HCT116 (cell line): Measurements from ENCODE around the gene SWT1. TPM values are rescaled to one million over a fixed set of nuclear protein-coding genes. Genes with fewer than 3 reads are reported as not detected.

Experiments used
- ATAC-seq: fragments of 200-7000 bp; cut with Tn5 transposase; 2 replicates; pipeline ENCODE4 v1.9.1; 2020; ENCODE audit warnings: mild to moderate bottlenecking, moderate library complexity
- BruUV-seq: library from RNA; stranded (reverse); fragments of 400-500 nt; replicated peaks from 2 replicates; lab custom pipeline; 2021; lab: Mats Ljungman, UMichigan
- CTCF ChIA-PET: fragments of 300-600 bp; sonication (Branson Sonifier 250); formaldehyde crosslinking; loops from one replicate; lab custom pipeline; 2021; ENCODE audit warnings: antibody characterized with exemption; lab: Charles Lee
- POLR2A ChIA-PET: fragments of 300-600, 350-600 bp; sonication (Branson Sonifier 250); formaldehyde crosslinking; loops from one replicate; lab custom pipeline; 2021; ENCODE audit warnings: antibody characterized with exemption; lab: Charles Lee
- RAD21 ChIA-PET, 2 experiments: fragments of 300-600 bp; sonication (Branson Sonifier 250); formaldehyde crosslinking; loops; one replicate each; lab custom pipeline; 2023; ENCODE audit warnings: low total read pairs in 2 of 2; ENCODE audit not compliant: uncharacterized antibody in 2 of 2, unreplicated experiment in 2 of 2, low non-redundant PET in 1 of 2; lab: Charles Lee
- DNase-seq: peaks from one replicate; pipeline ENCODE4 v3.0.0-alpha.2; 2010; ENCODE audit warnings: low read depth, low spot score
- H2AFZ ChIP-seq: fragments of 200-600 bp; shearing (Covaris generic), sonication (generic); 2 replicates; pipeline ENCODE4 v1.6.1; 2017; ENCODE audit warnings: low read depth, mixed run types, mixed read lengths, antibody characterized with exemption, low read length; ENCODE audit not compliant: poor library complexity, severe bottlenecking
- H3K27ac ChIP-seq: 2 replicates; pipeline ENCODE4 v1.5.1; 2012; ENCODE audit warnings: low read depth, low read length
- H3K27me3 ChIP-seq: fragments of 200-600 bp; sonication (generic); 2 replicates; pipeline ENCODE4 v1.6.1; 2016; ENCODE audit warnings: mixed run types, low read length, mixed read lengths; ENCODE audit not compliant: insufficient read depth
- H3K36me3 ChIP-seq, 2 experiments: fragments of 200-500 bp in 1 of 2; fragments of 200-600 bp in 1 of 2; sonication (Bioruptor generic) in 1 of 2; sonication (generic) in 1 of 2; 2 replicates each; pipeline versions ENCODE4 v1.5.1 to v1.6.1; 2014 to 2016; ENCODE audit warnings: low read length in 2 of 2, inconsistent platforms in 1 of 2, mixed read lengths in 1 of 2, mixed run types in 1 of 2; ENCODE audit not compliant: insufficient read depth in 2 of 2, control insufficient read depth in 1 of 2
- H3K4me1 ChIP-seq, 2 experiments: fragments of 200-600 bp in 1 of 2; sonication (generic) in 1 of 2; 2 replicates each; pipeline versions ENCODE4 v1.5.1 to v1.6.1; 2012 to 2017; ENCODE audit warnings: low read length in 2 of 2, inconsistent platforms in 1 of 2, mild to moderate bottlenecking in 1 of 2, mixed read lengths in 1 of 2, mixed run types in 1 of 2, moderate library complexity in 1 of 2; ENCODE audit not compliant: insufficient read depth in 2 of 2, control insufficient read depth in 1 of 2
- H3K4me2 ChIP-seq: fragments of 200-600 bp; sonication (generic); 2 replicates; pipeline ENCODE4 v1.6.1; 2017; ENCODE audit warnings: mixed run types, low read length, mixed read lengths
- H3K4me3 ChIP-seq, 2 experiments: fragments of 200-600 bp in 1 of 2; sonication (generic) in 1 of 2; replicated peaks in 1 of 2; 2 replicates each; pipeline ENCODE4 v1.5.1; 2011 to 2016; ENCODE audit warnings: low read length in 2 of 2, control low read depth in 1 of 2, low read depth in 1 of 2, mild to moderate bottlenecking in 1 of 2, mixed read lengths in 1 of 2, mixed run types in 1 of 2
- H3K79me2 ChIP-seq: fragments of 200-600 bp; sonication (generic); 2 replicates; pipeline ENCODE4 v1.6.1; 2017; ENCODE audit warnings: mild to moderate bottlenecking, mixed run types, low read length, moderate library complexity, mixed read lengths; ENCODE audit not compliant: insufficient read depth
- H3K9ac ChIP-seq: fragments of 200-600 bp; sonication (generic); 2 replicates; pipeline ENCODE4 v1.6.1; 2016; ENCODE audit warnings: low read length, mixed read lengths
- H3K9me2 ChIP-seq: fragments of 200-600 bp; sonication (generic), shearing (Covaris generic); 2 replicates; pipeline ENCODE4 v1.6.1; 2017; ENCODE audit warnings: mixed run types, mild to moderate bottlenecking, moderate library complexity; ENCODE audit not compliant: insufficient read depth
- H3K9me3 ChIP-seq, 2 experiments: fragments of 200-500 bp in 1 of 2; fragments of 200-600 bp in 1 of 2; sonication (Bioruptor generic) in 1 of 2; sonication (generic) in 1 of 2; 2 replicates each; pipeline ENCODE4 v1.6.1; 2014 to 2017; ENCODE audit warnings: low read length in 2 of 2, mixed read lengths in 2 of 2, inconsistent platforms in 1 of 2, low read depth in 1 of 2, mild to moderate bottlenecking in 1 of 2, mixed run types in 1 of 2, moderate library complexity in 1 of 2; ENCODE audit not compliant: control insufficient read depth in 1 of 2, insufficient read depth in 1 of 2
- H4K20me1 ChIP-seq: fragments of 200-600 bp; sonication (generic), shearing (Covaris generic); 2 replicates; pipeline ENCODE4 v1.6.1; 2017; ENCODE audit warnings: mixed run types, mild to moderate bottlenecking, moderate library complexity; ENCODE audit not compliant: insufficient read depth
- CBX3 ChIP-seq: IDR thresholded peaks from 2 replicates; pipeline ENCODE4 v1.6.1; 2012; ENCODE audit warnings: low read depth
- CEBPB ChIP-seq: IDR thresholded peaks from 2 replicates; pipeline ENCODE4 v1.6.1; 2012; ENCODE audit warnings: low read depth
- EGR1 ChIP-seq: IDR thresholded peaks from 2 replicates; pipeline ENCODE4 v1.6.1; 2012; ENCODE audit warnings: low read depth
- ELF1 ChIP-seq: IDR thresholded peaks from 2 replicates; pipeline ENCODE4 v1.6.1; 2012; ENCODE audit warnings: low read depth, borderline replicate concordance
- EZH2 ChIP-seq: fragments of 200-600 bp; sonication (generic); IDR thresholded peaks from 2 replicates; pipeline ENCODE4 v1.6.1; 2017; ENCODE audit warnings: antibody characterized with exemption, mixed run types
- EZH2phosphoT487 ChIP-seq: fragments of 200-600 bp; IDR thresholded peaks from 2 replicates; pipeline ENCODE4 v1.6.1; 2018; ENCODE audit warnings: antibody characterized with exemption, borderline replicate concordance
- JUND ChIP-seq: IDR thresholded peaks from 2 replicates; pipeline ENCODE4 v1.6.1; 2012
- MAX ChIP-seq: IDR thresholded peaks from 2 replicates; pipeline ENCODE4 v1.6.1; 2012
- POLR2A ChIP-seq: IDR thresholded peaks from 2 replicates; pipeline ENCODE4 v1.7.0; 2011; ENCODE audit warnings: borderline replicate concordance; ENCODE audit not compliant: insufficient read depth, insufficient read length; ENCODE audit errors: extremely low read depth
- RAD21 ChIP-seq: IDR thresholded peaks from 2 replicates; pipeline ENCODE4 v1.6.1; 2012; ENCODE audit warnings: low read depth, mild to moderate bottlenecking
- SIN3A ChIP-seq: IDR thresholded peaks from 2 replicates; pipeline ENCODE4 v1.6.1; 2012; ENCODE audit warnings: low read depth
- SP1 ChIP-seq: IDR thresholded peaks from 2 replicates; pipeline ENCODE4 v1.6.1; 2012; ENCODE audit warnings: low read depth
- TCF7L2 ChIP-seq: IDR thresholded peaks from 2 replicates; pipeline ENCODE4 v1.7.0; 2011; ENCODE audit warnings: borderline replicate concordance, inconsistent platforms; ENCODE audit not compliant: insufficient read depth, insufficient read length; ENCODE audit errors: extremely low read depth
- ZBTB33 ChIP-seq: IDR thresholded peaks from 2 replicates; pipeline ENCODE4 v1.6.1; 2011; ENCODE audit warnings: mild to moderate bottlenecking, low read length, moderate library complexity; ENCODE audit not compliant: insufficient replicate concordance; ENCODE audit errors: extremely low read depth
- ZNF274 ChIP-seq: fragments of 200-500 bp; sonication (Bioruptor generic); IDR thresholded peaks from 2 replicates; pipeline ENCODE4 v1.6.1; 2014; ENCODE audit warnings: mild to moderate bottlenecking, low read depth, low read length, inconsistent platforms
- intact Hi-C: fragments of 100-400 bp; cut with micrococcal nuclease; formaldehyde crosslinking; loops from 2 replicates; pipeline ENCODE4 v1.10.0; 2022
- total RNA-seq: library from RNA; stranded (reverse); gene quantifications from one replicate; pipeline ENCODE4 v1.2.1, GENCODE V29; 2021; ENCODE audit not compliant: unreplicated experiment
- TF ChIP-seq, protein P1 (sequence below), 3 experiments: fragments of 200-600 bp in 1 of 3; sonication (generic) in 1 of 3; IDR thresholded peaks in 2 of 3; conservative IDR thresholded peaks in 1 of 3; 2 replicates each; pipeline ENCODE4 v1.5.1; 2012 to 2017; ENCODE audit warnings: low read depth in 2 of 3, low read length in 2 of 3, antibody characterized with exemption in 1 of 3, borderline replicate concordance in 1 of 3, control low read depth in 1 of 3, mild to moderate bottlenecking in 1 of 3, mixed read lengths in 1 of 3, mixed run types in 1 of 3, moderate library complexity in 1 of 3; ENCODE audit not compliant: insufficient read depth in 1 of 3
- TF ChIP-seq, protein P2 (sequence below): IDR thresholded peaks from 2 replicates; pipeline ENCODE4 v1.6.1; 2012; ENCODE audit warnings: low read depth
- TF ChIP-seq, protein P3 (sequence below): IDR thresholded peaks from 2 replicates; pipeline ENCODE4 v1.6.1; 2012

Gene SWT1
- total RNA-seq, 1 experiment from 2014 or later: 3.3 TPM

GRCh38 chr1:185291159-185291558 is 134.2 kb downstream of the SWT1 start:
- H3K9me3 ChIP-seq: no peaks in the 10 kb centered on the region
- TF ChIP-seq MAX (no peak), EZH2phosphoT487 (no peak), ELF1 (no peak), CBX3 (no peak), POLR2A (no peak), ZNF274 (no peak), EGR1 (no peak), RAD21 (no peak), EZH2 (no peak), ZBTB33 (no peak), CEBPB (no peak), SIN3A (no peak), SP1 (no peak), TCF7L2 (no peak), JUND (no peak)
- TF ChIP-seq, protein P1, sequence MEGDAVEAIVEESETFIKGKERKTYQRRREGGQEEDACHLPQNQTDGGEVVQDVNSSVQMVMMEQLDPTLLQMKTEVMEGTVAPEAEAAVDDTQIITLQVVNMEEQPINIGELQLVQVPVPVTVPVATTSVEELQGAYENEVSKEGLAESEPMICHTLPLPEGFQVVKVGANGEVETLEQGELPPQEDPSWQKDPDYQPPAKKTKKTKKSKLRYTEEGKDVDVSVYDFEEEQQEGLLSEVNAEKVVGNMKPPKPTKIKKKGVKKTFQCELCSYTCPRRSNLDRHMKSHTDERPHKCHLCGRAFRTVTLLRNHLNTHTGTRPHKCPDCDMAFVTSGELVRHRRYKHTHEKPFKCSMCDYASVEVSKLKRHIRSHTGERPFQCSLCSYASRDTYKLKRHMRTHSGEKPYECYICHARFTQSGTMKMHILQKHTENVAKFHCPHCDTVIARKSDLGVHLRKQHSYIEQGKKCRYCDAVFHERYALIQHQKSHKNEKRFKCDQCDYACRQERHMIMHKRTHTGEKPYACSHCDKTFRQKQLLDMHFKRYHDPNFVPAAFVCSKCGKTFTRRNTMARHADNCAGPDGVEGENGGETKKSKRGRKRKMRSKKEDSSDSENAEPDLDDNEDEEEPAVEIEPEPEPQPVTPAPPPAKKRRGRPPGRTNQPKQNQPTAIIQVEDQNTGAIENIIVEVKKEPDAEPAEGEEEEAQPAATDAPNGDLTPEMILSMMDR (IDR thresholded peaks at IDR 0.05 in 2 of 3, conservative IDR thresholded peaks at IDR 0.05 in 1 of 3; ENCODE audit: borderline replicate concordance in 1 of 3, insufficient read depth in 1 of 3, low read depth in 2 of 3, low read length in 2 of 3): no peak
- TF ChIP-seq, protein P2, sequence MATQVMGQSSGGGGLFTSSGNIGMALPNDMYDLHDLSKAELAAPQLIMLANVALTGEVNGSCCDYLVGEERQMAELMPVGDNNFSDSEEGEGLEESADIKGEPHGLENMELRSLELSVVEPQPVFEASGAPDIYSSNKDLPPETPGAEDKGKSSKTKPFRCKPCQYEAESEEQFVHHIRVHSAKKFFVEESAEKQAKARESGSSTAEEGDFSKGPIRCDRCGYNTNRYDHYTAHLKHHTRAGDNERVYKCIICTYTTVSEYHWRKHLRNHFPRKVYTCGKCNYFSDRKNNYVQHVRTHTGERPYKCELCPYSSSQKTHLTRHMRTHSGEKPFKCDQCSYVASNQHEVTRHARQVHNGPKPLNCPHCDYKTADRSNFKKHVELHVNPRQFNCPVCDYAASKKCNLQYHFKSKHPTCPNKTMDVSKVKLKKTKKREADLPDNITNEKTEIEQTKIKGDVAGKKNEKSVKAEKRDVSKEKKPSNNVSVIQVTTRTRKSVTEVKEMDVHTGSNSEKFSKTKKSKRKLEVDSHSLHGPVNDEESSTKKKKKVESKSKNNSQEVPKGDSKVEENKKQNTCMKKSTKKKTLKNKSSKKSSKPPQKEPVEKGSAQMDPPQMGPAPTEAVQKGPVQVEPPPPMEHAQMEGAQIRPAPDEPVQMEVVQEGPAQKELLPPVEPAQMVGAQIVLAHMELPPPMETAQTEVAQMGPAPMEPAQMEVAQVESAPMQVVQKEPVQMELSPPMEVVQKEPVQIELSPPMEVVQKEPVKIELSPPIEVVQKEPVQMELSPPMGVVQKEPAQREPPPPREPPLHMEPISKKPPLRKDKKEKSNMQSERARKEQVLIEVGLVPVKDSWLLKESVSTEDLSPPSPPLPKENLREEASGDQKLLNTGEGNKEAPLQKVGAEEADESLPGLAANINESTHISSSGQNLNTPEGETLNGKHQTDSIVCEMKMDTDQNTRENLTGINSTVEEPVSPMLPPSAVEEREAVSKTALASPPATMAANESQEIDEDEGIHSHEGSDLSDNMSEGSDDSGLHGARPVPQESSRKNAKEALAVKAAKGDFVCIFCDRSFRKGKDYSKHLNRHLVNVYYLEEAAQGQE: no peak
- TF ChIP-seq, protein P3, sequence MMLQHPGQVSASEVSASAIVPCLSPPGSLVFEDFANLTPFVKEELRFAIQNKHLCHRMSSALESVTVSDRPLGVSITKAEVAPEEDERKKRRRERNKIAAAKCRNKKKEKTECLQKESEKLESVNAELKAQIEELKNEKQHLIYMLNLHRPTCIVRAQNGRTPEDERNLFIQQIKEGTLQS: no peak
- H4K20me1 ChIP-seq: no peaks in the 10 kb centered on the region
- H3K4me2 ChIP-seq: no peak overlapping the region
- H3K36me3 ChIP-seq: peaks cover 7 to 10% of the 10 kb centered on the region in 2 experiments; a peak in 3 of 4 replicates
- no peaks in the 10 kb centered on the region for H3K27me3 ChIP-seq
- no peaks in the 10 kb centered on the region for H3K4me1 ChIP-seq
- no peak overlapping the region for H3K4me3 ChIP-seq
- ChIA-PET RAD21 (no interaction called here), CTCF (no interaction called here), POLR2A (no interaction called here)
- BruUV-seq: no TSS peak
- no peak for ATAC-seq
- no peak overlapping the region for H2AFZ ChIP-seq
- H3K27ac ChIP-seq: no peak overlapping the region
- intact Hi-C loops: no loop called here
- no peak for DNase-seq
- no peak overlapping the region for H3K9ac ChIP-seq
- no peaks in the 10 kb centered on the region for H3K9me2 ChIP-seq
- no peaks in the 10 kb centered on the region for H3K79me2 ChIP-seq
